KOPT-K1 (cell line): ENCODE measurements around the gene SGIP1.

ENCODE experiments used
- H3K27ac ChIP-seq: fragments of 200-600 bp; sonication (generic); 2 replicates; pipeline ENCODE4 v1.5.1; 2016; ENCODE audit warnings: antibody characterized with exemption, mild to moderate bottlenecking, low read depth, low read length; ENCODE audit not compliant: poor library complexity, severe bottlenecking
- H3K36me3 ChIP-seq: fragments of 200-600 bp; sonication (generic); 2 replicates; pipeline ENCODE4 v1.5.1; 2017; ENCODE audit warnings: antibody characterized with exemption, mild to moderate bottlenecking, low read length, moderate library complexity; ENCODE audit not compliant: insufficient read depth
- H3K9me3 ChIP-seq: fragments of 200-600 bp; sonication (generic); 2 replicates; pipeline ENCODE4 v1.5.1; 2017; ENCODE audit warnings: antibody characterized with exemption, low read length, mild to moderate bottlenecking; ENCODE audit not compliant: insufficient read depth, poor library complexity, severe bottlenecking

The SGIP1 gene, protein sequence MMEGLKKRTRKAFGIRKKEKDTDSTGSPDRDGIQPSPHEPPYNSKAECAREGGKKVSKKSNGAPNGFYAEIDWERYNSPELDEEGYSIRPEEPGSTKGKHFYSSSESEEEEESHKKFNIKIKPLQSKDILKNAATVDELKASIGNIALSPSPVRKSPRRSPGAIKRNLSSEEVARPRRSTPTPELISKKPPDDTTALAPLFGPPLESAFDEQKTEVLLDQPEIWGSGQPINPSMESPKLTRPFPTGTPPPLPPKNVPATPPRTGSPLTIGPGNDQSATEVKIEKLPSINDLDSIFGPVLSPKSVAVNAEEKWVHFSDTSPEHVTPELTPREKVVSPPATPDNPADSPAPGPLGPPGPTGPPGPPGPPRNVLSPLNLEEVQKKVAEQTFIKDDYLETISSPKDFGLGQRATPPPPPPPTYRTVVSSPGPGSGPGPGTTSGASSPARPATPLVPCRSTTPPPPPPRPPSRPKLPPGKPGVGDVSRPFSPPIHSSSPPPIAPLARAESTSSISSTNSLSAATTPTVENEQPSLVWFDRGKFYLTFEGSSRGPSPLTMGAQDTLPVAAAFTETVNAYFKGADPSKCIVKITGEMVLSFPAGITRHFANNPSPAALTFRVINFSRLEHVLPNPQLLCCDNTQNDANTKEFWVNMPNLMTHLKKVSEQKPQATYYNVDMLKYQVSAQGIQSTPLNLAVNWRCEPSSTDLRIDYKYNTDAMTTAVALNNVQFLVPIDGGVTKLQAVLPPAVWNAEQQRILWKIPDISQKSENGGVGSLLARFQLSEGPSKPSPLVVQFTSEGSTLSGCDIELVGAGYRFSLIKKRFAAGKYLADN

DNA sequence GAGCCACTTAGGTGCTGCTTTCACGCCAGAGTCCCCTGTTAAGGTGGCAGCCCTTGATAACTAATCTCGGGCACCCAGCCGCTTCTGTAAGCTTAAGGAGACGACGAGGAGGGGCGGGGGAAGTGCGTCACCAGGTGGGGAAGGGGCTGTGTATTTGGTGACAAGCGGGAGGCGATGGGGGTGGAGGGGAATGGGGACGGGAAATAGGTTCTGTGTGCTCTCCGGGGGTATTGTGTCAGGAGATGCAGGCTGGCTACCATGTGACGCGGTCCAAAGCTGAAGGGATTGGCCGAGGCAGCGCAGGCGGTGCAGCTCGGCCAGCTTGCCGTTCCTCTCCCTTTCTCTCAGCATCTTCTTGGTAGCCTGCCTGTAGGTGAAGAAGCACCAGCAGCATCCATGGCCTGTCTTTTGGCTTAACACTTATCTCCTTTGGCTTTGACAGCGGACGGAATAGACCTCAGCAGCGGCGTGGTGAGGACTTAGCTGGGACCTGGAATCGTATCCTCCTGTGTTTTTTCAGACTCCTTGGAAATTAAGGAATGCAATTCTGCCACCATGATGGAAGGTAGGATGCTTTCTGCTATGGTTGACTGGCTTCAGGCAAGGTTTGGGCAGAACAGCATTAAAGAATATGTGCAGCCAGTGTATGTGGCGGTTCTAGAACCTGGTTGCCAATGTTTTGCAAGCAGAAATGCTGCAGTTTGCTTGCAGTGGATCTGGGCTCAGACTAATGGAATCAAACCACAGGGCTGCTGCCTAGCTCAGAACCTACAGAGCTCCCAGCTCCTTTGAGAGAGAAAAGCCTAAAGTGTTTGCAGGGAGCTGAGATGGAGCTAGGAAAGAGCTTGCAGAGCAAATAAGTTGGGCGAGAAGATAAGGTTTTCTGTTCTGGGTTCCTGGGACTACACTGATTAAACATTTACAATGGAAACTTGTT is at the start of gene SGIP1:
Gene SGIP1, plus strand, starts transcription at position 350 of the 937 bp plus-strand sequence. Its CDS starts 206 bp downstream, at position 556.
- H3K9me3 ChIP-seq = no peaks in the 10 kb centered on the region
- H3K27ac ChIP-seq = no peak within 1 kb of the TSS

DNA sequence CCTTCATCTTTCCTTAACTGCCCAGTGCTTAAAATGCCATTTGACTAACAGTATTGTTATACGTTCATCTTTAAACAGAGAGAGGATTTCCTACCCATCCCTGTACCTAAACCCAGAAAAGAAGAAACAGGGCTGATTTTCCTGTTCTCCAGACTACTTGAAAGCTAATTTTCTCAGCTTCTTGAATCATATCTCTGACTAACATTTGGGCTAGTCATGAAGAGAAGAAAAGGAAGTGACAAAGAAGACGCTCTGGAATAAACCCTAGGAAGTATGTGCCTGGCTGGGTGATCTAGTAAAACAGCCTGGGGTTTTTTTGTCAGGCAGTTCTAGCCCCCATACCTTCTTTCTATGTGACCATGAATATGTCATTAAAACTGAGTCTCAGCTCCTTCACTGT is 44.8 kb upstream of the SGIP1 start:
- Histone ChIP-seq H3K9me3 (no peaks in the 10 kb centered on the region), H3K36me3 (no peaks in the 10 kb centered on the region), H3K27ac (no peak overlapping the region)

More for the DNA sequence above, at the start of gene SGIP1:
- no peaks in the 10 kb centered on the region for H3K36me3 ChIP-seq

DNA sequence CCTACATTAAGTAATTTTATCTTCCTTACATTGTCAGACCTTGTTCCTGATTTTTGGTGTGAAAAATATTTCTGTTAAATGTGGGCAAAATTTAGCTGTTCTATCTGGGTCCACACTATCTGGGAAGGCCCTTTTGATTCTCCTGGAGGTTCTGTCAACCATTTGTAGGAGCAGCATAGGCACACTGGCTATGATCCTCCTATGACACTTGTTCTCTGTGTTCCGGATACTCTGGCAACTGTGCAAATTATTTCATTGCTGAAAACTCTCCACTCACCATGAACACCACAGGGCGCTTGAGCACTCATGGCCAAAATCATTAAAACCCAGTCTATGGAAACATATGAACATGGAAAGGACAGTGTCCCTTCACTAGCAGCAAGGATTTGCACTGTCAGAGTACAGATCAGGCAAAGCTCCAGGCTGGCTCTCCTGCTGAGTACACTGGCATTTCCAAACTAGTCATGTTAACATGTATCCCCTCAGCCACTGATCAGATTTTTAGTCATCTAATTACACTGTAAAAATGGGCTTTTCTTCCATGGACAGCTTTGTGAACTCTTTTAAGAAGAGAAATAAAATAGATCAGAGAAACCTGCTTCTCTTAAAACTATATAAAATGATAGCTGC is 43.9 kb upstream of the SGIP1 start:
- no peak overlapping the region for H3K27ac ChIP-seq

DNA sequence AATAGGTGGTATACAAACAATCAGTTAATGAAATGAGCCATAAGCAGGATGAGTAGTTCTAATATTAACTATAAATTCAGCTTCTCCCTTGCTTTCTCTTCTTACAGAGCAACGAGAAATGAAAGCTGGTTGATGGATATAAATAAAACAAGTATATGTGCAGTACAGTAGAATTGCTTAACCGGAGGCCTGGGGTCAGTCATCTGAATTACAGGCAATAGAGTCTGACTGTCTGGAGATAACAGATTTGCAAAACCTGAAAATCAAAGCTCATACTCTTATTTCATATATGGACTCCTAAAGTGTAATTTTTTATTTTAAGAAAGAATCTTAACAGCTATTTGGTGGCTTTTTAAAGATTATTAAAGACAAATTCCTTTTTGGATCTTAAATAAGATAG is 43.1 kb upstream of the SGIP1 start:
- Histone ChIP-seq H3K36me3 (no peaks in the 10 kb centered on the region), H3K9me3 (no peaks in the 10 kb centered on the region), H3K27ac (no peak overlapping the region)

More for the DNA sequence above, 43.9 kb upstream of the SGIP1 start:
- Histone ChIP-seq H3K9me3 (no peaks in the 10 kb centered on the region), H3K36me3 (no peaks in the 10 kb centered on the region)

DNA sequence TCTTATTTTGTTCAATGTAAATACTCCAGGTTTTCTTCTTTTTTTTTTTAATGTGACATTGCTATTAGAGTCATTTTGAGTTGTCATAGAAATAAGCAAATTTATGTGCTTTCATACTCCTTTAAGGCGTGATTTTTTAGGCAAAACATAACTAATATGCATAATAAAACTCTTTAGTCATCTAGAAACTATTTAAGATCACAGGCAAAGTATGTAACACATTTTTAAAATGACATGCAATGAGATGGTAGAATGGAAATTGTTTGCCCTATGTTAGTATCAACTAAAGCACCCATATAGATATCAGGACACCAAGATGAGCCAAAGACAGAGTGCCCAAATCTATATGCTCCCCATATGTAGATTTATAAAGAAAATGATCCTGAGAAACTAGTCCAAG is 41.5 kb upstream of the SGIP1 start:
- Histone ChIP-seq H3K9me3 (no peaks in the 10 kb centered on the region), H3K27ac (no peak overlapping the region), H3K36me3 (no peaks in the 10 kb centered on the region)

DNA sequence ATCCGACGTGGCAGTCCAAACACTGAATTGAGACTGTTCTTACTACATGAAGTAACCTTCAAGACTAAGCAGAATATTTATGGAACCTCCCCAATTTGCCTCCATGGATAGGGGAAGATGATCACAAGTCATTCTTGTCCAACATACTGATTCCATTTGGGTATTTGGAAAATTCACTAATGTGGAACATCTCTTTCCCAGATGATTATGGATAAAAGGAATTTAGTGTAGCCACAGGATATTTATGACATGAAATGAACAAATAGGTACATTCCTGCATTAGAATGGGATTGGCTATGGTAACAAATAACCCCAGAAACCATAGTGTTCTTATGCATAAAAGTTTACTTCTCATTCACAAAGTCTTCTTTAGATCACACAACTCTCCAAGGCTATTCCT is 40.2 kb upstream of the SGIP1 start:
- no peaks in the 10 kb centered on the region for H3K9me3 ChIP-seq
- no peaks in the 10 kb centered on the region for H3K36me3 ChIP-seq
- no peak overlapping the region for H3K27ac ChIP-seq

DNA sequence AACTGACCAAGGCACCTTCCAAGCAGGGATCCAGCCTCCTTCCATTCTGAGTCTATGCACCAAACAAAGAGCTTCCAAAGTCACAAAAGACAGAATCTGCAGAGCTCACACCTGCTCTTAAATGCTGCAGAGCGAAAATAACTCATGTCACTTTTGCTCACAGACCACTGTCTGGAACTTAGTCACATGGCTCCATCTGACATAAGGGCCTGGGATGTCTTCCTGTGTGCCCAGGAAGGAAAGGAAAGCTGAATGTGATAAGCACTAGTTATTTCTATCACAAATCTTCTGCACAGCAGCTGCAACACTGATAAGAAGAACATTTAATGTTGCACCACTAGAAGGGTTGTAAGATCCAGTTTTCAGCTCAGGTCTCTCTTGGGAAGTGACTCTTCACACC is 39.5 kb upstream of the SGIP1 start:
- Histone ChIP-seq H3K27ac (no peak overlapping the region), H3K9me3 (no peaks in the 10 kb centered on the region)

DNA sequence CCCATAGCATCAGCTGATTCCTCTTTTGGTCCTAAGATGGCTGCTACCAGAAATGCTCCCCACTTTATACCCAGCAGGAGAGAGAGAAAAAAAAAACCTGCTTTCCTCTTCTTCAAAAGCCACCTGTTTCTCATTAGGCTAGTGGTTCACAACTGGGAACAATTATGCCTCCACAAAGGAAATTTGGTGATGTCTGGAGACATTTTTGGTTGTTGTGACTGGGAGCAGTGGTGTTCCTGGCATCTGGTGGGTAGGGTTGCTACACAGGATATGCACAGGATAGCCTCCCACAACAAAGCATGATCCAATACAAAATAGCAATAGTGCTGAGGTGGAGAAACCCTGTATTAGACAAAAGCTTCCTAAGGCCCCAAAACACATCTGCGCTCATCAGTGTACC is 38.5 kb upstream of the SGIP1 start:
- Histone ChIP-seq H3K27ac (no peak overlapping the region), H3K9me3 (no peaks in the 10 kb centered on the region), H3K36me3 (no peaks in the 10 kb centered on the region)

More for the DNA sequence above, 39.5 kb upstream of the SGIP1 start:
- H3K36me3 ChIP-seq = no peaks in the 10 kb centered on the region

DNA sequence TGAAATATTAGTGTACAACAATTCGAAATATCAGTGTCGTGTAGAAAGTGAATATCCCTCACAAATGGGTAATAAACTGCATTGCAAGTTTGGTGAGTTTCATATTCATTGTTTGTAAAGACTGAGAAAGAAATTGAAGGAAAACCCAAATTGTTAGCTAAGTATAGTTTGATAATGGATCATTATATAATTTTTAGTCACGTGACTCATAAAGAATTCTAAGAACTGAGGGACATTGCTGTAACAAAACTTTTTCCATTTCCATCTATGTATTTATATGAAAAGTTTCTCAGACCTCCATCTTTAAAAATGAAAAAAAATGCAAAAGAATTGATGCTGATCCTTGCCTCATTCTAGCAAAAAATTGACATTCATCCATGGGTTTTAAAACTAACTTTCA is 36.0 kb upstream of the SGIP1 start:
- Histone ChIP-seq H3K36me3 (no peaks in the 10 kb centered on the region), H3K27ac (no peak overlapping the region)

DNA sequence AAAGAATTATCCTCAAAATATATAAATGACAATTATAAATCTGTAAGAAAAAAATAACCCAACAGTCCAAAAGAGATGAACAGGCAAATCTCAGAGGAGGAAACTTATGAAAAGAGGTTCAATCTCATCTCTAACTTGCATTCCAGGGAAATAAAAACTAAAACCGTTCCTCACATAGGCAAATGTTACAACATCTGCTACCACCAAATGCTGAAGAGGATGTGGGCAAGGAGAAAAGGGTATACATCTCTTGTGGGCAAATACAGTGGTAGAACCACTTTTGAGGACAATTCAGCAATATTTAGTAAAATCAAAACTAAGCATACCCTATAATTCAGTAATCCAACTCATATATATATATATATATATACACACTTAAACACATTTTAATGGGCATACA is 33.7 kb upstream of the SGIP1 start:
- no peak overlapping the region for H3K27ac ChIP-seq
- no peaks in the 10 kb centered on the region for H3K9me3 ChIP-seq
- no peaks in the 10 kb centered on the region for H3K36me3 ChIP-seq

More for the DNA sequence above, 36.0 kb upstream of the SGIP1 start:
- H3K9me3 ChIP-seq = no peaks in the 10 kb centered on the region

DNA sequence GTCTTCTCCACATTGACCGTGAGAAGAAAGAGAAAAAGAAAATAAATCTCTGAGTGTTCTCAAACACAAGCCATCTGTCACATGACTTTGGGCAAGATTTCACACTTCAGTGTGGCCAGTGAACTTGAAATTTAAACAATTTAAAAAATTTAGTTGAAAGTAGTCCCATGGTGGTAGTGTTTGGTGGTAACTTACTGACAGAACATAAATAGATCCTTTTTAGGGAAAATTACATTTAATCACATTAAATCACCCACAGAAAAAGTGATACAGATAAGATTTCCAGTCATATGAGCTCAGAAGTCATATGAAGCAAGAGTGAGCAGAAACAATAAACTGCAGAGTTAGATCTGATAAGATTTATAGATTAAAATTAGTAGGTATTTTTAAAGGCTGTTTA is 31.9 kb upstream of the SGIP1 start:
- no peaks in the 10 kb centered on the region for H3K9me3 ChIP-seq
- H3K36me3 ChIP-seq = no peaks in the 10 kb centered on the region
- H3K27ac ChIP-seq = no peak overlapping the region

DNA sequence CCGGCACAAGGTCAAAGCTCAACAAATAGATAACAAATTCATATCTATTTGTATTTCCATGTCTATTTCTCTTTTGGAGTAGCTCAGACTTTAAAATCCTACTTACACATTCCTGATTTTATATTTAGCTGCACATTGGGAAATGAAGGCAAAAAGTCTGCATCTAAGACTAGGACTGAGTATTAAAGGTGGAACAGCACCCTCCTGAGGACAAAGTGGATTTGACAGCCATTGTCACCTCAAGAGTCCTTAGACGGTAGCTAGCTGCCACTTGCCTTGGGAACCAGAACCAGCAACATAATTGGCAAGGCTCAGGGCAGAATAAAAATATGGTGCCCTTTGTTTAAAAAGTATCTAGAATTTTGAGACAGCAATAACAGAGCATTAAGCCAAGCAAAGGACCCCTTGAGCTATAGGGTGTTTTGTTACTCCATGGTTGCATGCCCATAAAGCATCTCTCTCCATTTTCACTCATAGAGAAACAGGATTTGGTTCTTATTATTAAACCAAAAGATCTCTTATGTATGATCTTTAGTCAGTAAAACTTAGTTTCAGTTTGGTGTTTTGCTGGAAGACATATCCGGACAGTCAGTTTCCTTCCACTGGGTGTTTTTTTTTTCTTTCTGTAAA is 30.0 kb upstream of the SGIP1 start:
- Histone ChIP-seq H3K36me3 (no peaks in the 10 kb centered on the region), H3K27ac (no peak overlapping the region), H3K9me3 (no peaks in the 10 kb centered on the region)

DNA sequence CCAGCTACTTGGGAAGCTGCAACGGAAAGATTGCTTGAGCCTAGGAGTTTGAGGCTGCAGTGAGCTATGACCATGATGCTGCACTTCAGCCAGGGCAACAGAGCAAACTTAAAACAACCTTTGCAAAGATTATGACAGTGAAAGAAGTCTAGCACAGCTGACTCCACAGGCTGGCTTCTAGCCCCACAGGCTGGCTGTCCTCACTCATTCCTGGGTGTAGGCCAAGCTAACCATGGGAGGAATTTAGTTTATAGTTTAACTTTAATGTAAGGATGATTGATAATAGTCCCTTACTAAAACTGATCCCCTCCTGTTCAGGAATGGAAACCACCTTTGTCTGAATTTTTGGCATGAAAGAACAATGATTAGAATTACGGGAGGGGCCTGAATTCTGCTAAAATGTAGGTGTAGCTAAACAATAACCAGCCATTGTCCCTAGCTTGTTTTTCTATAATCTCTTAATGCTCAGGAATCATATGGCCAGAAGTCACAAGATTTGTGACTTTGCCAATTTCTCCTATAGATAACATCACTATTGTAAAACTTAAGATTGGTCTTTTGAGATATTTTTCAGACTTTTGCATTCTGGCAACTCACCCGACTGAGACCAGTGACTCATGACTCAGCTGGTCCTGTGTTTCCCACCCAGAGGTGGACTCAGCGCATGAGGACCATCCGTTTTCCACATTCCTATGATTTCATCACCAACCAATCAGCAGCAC is 28.1 kb upstream of the SGIP1 start:
- Histone ChIP-seq H3K9me3 (no peaks in the 10 kb centered on the region), H3K27ac (no peak overlapping the region), H3K36me3 (no peaks in the 10 kb centered on the region)

DNA sequence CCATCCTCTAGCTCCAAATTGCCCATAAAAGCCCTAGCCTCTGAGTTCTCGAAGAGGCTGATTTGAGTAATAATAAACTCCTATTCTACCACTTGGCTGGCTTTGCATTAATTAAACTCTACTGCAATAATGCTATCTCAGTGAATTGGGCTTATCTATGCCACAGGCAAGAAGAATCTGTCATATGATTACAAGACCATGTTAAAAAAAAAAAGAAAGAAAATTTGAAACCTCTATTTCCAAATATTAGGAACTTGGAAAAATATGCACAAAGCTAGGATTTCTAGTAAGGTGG is 27.6 kb upstream of the SGIP1 start:
- no peaks in the 10 kb centered on the region for H3K9me3 ChIP-seq
- H3K27ac ChIP-seq = no peak overlapping the region
- H3K36me3 ChIP-seq = no peaks in the 10 kb centered on the region
